A673 (cell line): ENCODE data around the gene SEC14L3.

Experiments
- CTCF ChIP-seq: fragments of 300-800, 200-600 bp; sonication (generic); conservative IDR thresholded peaks from 2 replicates; pipeline ENCODE4 v1.5.1; 2017; ENCODE audit warnings: low read depth, mild to moderate bottlenecking, antibody characterized with exemption, low read length, moderate library complexity, mixed read lengths
- EZH2 ChIP-seq: fragments of 200-600 bp; sonication (generic); IDR thresholded peaks from 2 replicates; pipeline ENCODE4 v1.6.1; 2017; ENCODE audit warnings: borderline replicate concordance, low read depth, mild to moderate bottlenecking, mixed read lengths, antibody characterized with exemption, low read length; ENCODE audit not compliant: poor library complexity, severe bottlenecking

- TF ChIP-seq EZH2 (no peak), CTCF (no peak)
Measured at GRCh38 chr22:30423301-30423958, 48.4 kb downstream of the SEC14L3 start.
